IPS-18a (cell line): ENCODE results near the gene MAU2.

Source experiments
- H3K27ac ChIP-seq: one replicate; pipeline ENCODE4 v1.5.1; 2013; ENCODE audit warnings: low read length
- H3K27me3 ChIP-seq: one replicate; pipeline ENCODE4 v1.6.1; 2013; ENCODE audit warnings: mild to moderate bottlenecking, low read length; ENCODE audit not compliant: control insufficient read depth, insufficient read depth
- H3K36me3 ChIP-seq: one replicate; pipeline ENCODE4 v1.6.1; 2013; ENCODE audit warnings: low read depth, low read length; ENCODE audit not compliant: control insufficient read depth
- H3K4me1 ChIP-seq: one replicate; pipeline ENCODE4 v1.6.1; 2013; ENCODE audit warnings: low read depth, low read length; ENCODE audit not compliant: control insufficient read depth
- H3K4me3 ChIP-seq: one replicate; pipeline ENCODE4 v1.5.1; 2013; ENCODE audit warnings: low read length
- H3K9ac ChIP-seq: one replicate; pipeline ENCODE4 v1.6.1; 2013; ENCODE audit warnings: mild to moderate bottlenecking, low read length, moderate library complexity
- H3K9me3 ChIP-seq: one replicate; pipeline ENCODE4 v1.6.1; 2013; ENCODE audit warnings: low read depth, low read length; ENCODE audit not compliant: control insufficient read depth

The MAU2 gene

GRCh38 chr19:19337120-19337519 lies 16.5 kb downstream of the MAU2 start:
- Histone ChIP-seq H3K27ac (no peak overlapping the region), H3K4me3 (no peak overlapping the region), H3K4me1 (no peaks in the 10 kb centered on the region), H3K27me3 (no peaks in the 10 kb centered on the region), H3K9ac (no peak overlapping the region), H3K36me3 (peaks cover 41% of the 10 kb centered on the region), H3K9me3 (no peaks in the 10 kb centered on the region)

- Histone ChIP-seq H3K27ac (no peak overlapping the region), H3K9ac (no peak overlapping the region), H3K27me3 (no peaks in the 10 kb centered on the region), H3K36me3 (peaks cover 43% of the 10 kb centered on the region), H3K4me3 (no peak overlapping the region), H3K9me3 (no peaks in the 10 kb centered on the region), H3K4me1 (no peaks in the 10 kb centered on the region)
These were observed 17.5 kb downstream of the MAU2 start for GRCh38 chr19:19338082-19338481.

- no peaks in the 10 kb centered on the region for H3K9me3 ChIP-seq
- peaks cover 57% of the 10 kb centered on the region for H3K36me3 ChIP-seq
- no peaks in the 10 kb centered on the region for H3K27me3 ChIP-seq
- H3K4me1 ChIP-seq = no peaks in the 10 kb centered on the region
- no peak overlapping the region for H3K27ac ChIP-seq
- no peak overlapping the region for H3K4me3 ChIP-seq
- H3K9ac ChIP-seq = no peak overlapping the region
These were observed 20.4 kb downstream of the MAU2 start for GRCh38 chr19:19341026-19341425.

- Histone ChIP-seq H3K4me3 (no peak overlapping the region), H3K9ac (no peak overlapping the region), H3K4me1 (no peaks in the 10 kb centered on the region), H3K9me3 (no peaks in the 10 kb centered on the region), H3K36me3 (peaks cover 57% of the 10 kb centered on the region), H3K27me3 (no peaks in the 10 kb centered on the region), H3K27ac (no peak overlapping the region)
These were observed 21.7 kb downstream of the MAU2 start for GRCh38 chr19:19342086-19343015.

GRCh38 chr19:19343016-19343362 lies 22.4 kb downstream of the MAU2 start:
- Histone ChIP-seq H3K27ac (no peak overlapping the region), H3K9me3 (no peaks in the 10 kb centered on the region), H3K27me3 (no peaks in the 10 kb centered on the region), H3K4me3 (no peak overlapping the region), H3K9ac (no peak overlapping the region), H3K36me3 (peaks cover 58% of the 10 kb centered on the region), H3K4me1 (no peaks in the 10 kb centered on the region)

GRCh38 chr19:19343762-19344161 lies 23.1 kb downstream of the MAU2 start:
- Histone ChIP-seq H3K27ac (no peak overlapping the region), H3K36me3 (peaks cover 54% of the 10 kb centered on the region), H3K4me3 (no peak overlapping the region), H3K9ac (no peak overlapping the region), H3K27me3 (no peaks in the 10 kb centered on the region), H3K4me1 (no peaks in the 10 kb centered on the region), H3K9me3 (no peaks in the 10 kb centered on the region)

- H3K4me3 ChIP-seq = no peak overlapping the region
- H3K27me3 ChIP-seq = no peaks in the 10 kb centered on the region
- no peak overlapping the region for H3K9ac ChIP-seq
- H3K27ac ChIP-seq = no peak overlapping the region
- peaks cover 59% of the 10 kb centered on the region for H3K36me3 ChIP-seq
- H3K4me1 ChIP-seq = no peaks in the 10 kb centered on the region
- no peaks in the 10 kb centered on the region for H3K9me3 ChIP-seq
These were observed 24.6 kb downstream of the MAU2 start for GRCh38 chr19:19345232-19345631.

GRCh38 chr19:19345970-19346369 lies 25.3 kb downstream of the MAU2 start:
- H3K27me3 ChIP-seq = no peaks in the 10 kb centered on the region
- peaks cover 59% of the 10 kb centered on the region for H3K36me3 ChIP-seq
- no peak overlapping the region for H3K27ac ChIP-seq
- no peaks in the 10 kb centered on the region for H3K9me3 ChIP-seq
- H3K4me1 ChIP-seq = no peaks in the 10 kb centered on the region
- H3K4me3 ChIP-seq = no peak overlapping the region
- H3K9ac ChIP-seq = no peak overlapping the region

- Histone ChIP-seq H3K9me3 (no peaks in the 10 kb centered on the region), H3K4me1 (no peaks in the 10 kb centered on the region), H3K36me3 (peaks cover 61% of the 10 kb centered on the region), H3K4me3 (no peak overlapping the region), H3K27me3 (no peaks in the 10 kb centered on the region), H3K27ac (no peak overlapping the region), H3K9ac (no peak overlapping the region)
These were observed 26.9 kb downstream of the MAU2 start for GRCh38 chr19:19347401-19348110.

GRCh38 chr19:19348266-19348665 lies 27.6 kb downstream of the MAU2 start:
- Histone ChIP-seq H3K36me3 (peaks cover 64% of the 10 kb centered on the region), H3K27me3 (no peaks in the 10 kb centered on the region)

GRCh38 chr19:19349365-19349764 lies 28.7 kb downstream of the MAU2 start:
- H3K27me3 ChIP-seq = no peaks in the 10 kb centered on the region
- peaks cover 70% of the 10 kb centered on the region for H3K36me3 ChIP-seq
- H3K4me3 ChIP-seq = no peak overlapping the region
- H3K9me3 ChIP-seq = no peaks in the 10 kb centered on the region
- H3K27ac ChIP-seq = no peak overlapping the region
- no peak overlapping the region for H3K9ac ChIP-seq
- H3K4me1 ChIP-seq = no peaks in the 10 kb centered on the region

More at GRCh38 chr19:19348266-19348665, 27.6 kb downstream of the MAU2 start:
- Histone ChIP-seq H3K4me3 (no peak overlapping the region), H3K27ac (no peak overlapping the region), H3K4me1 (no peaks in the 10 kb centered on the region), H3K9me3 (no peaks in the 10 kb centered on the region), H3K9ac (no peak overlapping the region)
